GM12864 (cell line): Measurements from ENCODE around the gene EYA2.

Experiments used
- DNase-seq: peaks from one replicate; pipeline ENCODE4 v3.0.0-alpha.2; 2011; ENCODE audit warnings: low read depth
- H3K4me3 ChIP-seq: 2 replicates; pipeline ENCODE4 v1.5.1; 2011; ENCODE audit warnings: mild to moderate bottlenecking, low read depth, low read length, control low read depth
- CTCF ChIP-seq: IDR thresholded peaks from 2 replicates; pipeline ENCODE4 v1.5.1; 2011; ENCODE audit warnings: low read depth, mild to moderate bottlenecking, moderate library complexity, low read length, control low read depth, inconsistent platforms; ENCODE audit errors: missing control alignments

The EYA2 gene

GRCh38 chr20:46852313-46852712, 42.3 kb upstream of the EYA2 start:
- no peak for DNase-seq
- no peak overlapping the region for H3K4me3 ChIP-seq
- TF ChIP-seq CTCF: no peak

- no peak for TF ChIP-seq CTCF
- no peak overlapping the region for H3K4me3 ChIP-seq
- no peak for DNase-seq
These were observed 40.7 kb upstream of the EYA2 start for GRCh38 chr20:46853926-46854325.

- no peak for TF ChIP-seq CTCF
- DNase-seq: no peak
- H3K4me3 ChIP-seq: no peak overlapping the region
These were observed 37.4 kb upstream of the EYA2 start for GRCh38 chr20:46857061-46857831.

- no peak overlapping the region for H3K4me3 ChIP-seq
- DNase-seq: no peak
- no peak for TF ChIP-seq CTCF
These were observed 28.8 kb upstream of the EYA2 start for GRCh38 chr20:46865824-46866223.

- TF ChIP-seq CTCF: no peak
- H3K4me3 ChIP-seq: no peak overlapping the region
- no peak for DNase-seq
These were observed 24.6 kb upstream of the EYA2 start for GRCh38 chr20:46870041-46870440.

GRCh38 chr20:46872328-46873211, 22.1 kb upstream of the EYA2 start:
- TF ChIP-seq CTCF: no peak
- no peak overlapping the region for H3K4me3 ChIP-seq
- no peak for DNase-seq

GRCh38 chr20:46875059-46875458, 19.6 kb upstream of the EYA2 start:
- no peak for DNase-seq
- no peak overlapping the region for H3K4me3 ChIP-seq
- no peak for TF ChIP-seq CTCF
